Measurements from ENCODE around the gene ACIN1.

ACIN1 gene

GRCh38 chr14:23069413-23069806, 25.5 kb downstream of the ACIN1 start:
- H3K4me3 ChIP-seq (ENCODE audit: low read depth, low read length), result peak overlapping the region; percentile 26

DNA sequence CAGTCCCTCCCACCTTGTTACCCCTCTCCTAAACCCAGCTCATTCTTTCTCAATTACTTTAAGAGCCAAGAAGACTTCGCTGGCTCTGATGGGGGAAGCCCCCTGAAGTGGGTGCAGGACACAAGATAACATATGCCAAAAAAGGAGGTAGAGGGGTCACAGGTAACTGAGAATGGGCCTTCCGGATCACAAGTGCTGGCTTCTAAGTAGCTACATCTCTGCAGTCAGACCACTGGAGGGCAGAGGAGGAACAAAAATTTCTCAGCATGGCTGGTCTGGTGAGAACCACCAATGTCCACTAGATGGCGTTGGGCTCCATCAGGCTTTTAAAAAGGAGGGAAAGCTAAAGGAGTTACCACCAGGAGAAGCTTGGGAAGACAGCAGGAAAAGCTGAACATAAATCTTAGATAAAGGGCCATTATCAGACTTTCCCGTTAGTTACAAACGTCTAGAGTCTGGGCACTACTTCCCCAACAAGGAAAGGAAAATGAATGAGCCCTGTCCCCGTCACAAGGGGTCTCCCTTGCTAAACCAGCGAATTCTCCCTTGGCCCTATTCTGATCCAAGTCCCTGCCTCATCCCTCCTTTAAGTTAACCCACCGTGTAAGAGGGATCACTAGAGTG, 26.0 kb downstream of the ACIN1 start:
- H3K4me3 ChIP-seq (ENCODE audit: low read depth, low read length), result peak overlapping the region; percentile 39
- ChIA-PET POLR2A (interaction anchor here (0.6 to 1.6 kb wide), 8 partner anchors 8 to 115 kb away, joined by 3 to 25 read pairs (median 4); partner anchors contain the start of genes ACIN1, C14orf119 and CDH24), CTCF (interaction anchor here (0.6 to 31.7 kb wide), 50 partner anchors 9 to 549 kb away, joined by 3 to 1423 read pairs (median 5); partner anchors contain the start of genes ACIN1, AJUBA, C14orf119 and CDH24)
- DNase-seq (ENCODE audit: low read depth, low spot score), result peak; percentile 61
- TF ChIP-seq, protein P1, sequence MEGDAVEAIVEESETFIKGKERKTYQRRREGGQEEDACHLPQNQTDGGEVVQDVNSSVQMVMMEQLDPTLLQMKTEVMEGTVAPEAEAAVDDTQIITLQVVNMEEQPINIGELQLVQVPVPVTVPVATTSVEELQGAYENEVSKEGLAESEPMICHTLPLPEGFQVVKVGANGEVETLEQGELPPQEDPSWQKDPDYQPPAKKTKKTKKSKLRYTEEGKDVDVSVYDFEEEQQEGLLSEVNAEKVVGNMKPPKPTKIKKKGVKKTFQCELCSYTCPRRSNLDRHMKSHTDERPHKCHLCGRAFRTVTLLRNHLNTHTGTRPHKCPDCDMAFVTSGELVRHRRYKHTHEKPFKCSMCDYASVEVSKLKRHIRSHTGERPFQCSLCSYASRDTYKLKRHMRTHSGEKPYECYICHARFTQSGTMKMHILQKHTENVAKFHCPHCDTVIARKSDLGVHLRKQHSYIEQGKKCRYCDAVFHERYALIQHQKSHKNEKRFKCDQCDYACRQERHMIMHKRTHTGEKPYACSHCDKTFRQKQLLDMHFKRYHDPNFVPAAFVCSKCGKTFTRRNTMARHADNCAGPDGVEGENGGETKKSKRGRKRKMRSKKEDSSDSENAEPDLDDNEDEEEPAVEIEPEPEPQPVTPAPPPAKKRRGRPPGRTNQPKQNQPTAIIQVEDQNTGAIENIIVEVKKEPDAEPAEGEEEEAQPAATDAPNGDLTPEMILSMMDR (IDR thresholded peaks at IDR 0.05; ENCODE audit: insufficient read depth, low read length, missing control alignments), result peak; percentile 92

More at GRCh38 chr14:23069413-23069806, 25.5 kb downstream of the ACIN1 start:
- CTCF ChIA-PET, result interaction anchor here (0.6 to 31.7 kb wide), 43 partner anchors 9 to 549 kb away, joined by 3 to 1423 read pairs (median 7); partner anchors contain the start of genes ACIN1, AJUBA, C14orf119 and CDH24
- no peak for DNase-seq (ENCODE audit: low read depth, low spot score)
- POLR2A ChIA-PET, result interaction anchor here (0.6 to 1.6 kb wide), 7 partner anchors 9 to 115 kb away, joined by 3 to 25 read pairs (median 4); partner anchors contain the start of genes ACIN1, C14orf119 and CDH24
- TF ChIP-seq, protein P1 (IDR thresholded peaks at IDR 0.05; ENCODE audit: insufficient read depth, low read length, missing control alignments), result no peak

GRCh38 chr14:23067847-23068788, 26.8 kb downstream of the ACIN1 start:
- CTCF ChIA-PET, result interaction anchor here (0.8 to 31.7 kb wide), 46 partner anchors 9 to 548 kb away, joined by 3 to 1423 read pairs (median 6); partner anchors contain the start of genes ACIN1, AJUBA, C14orf119 and CDH24
- POLR2A ChIA-PET, result interaction anchor here (0.9 to 1.6 kb wide), 5 partner anchors 10 to 41 kb away, joined by 3 to 25 read pairs (median 4); partner anchors contain the start of genes ACIN1, C14orf119 and CDH24
- no peak for DNase-seq (ENCODE audit: low read depth, low spot score)
- TF ChIP-seq, protein P1 (IDR thresholded peaks at IDR 0.05; ENCODE audit: insufficient read depth, low read length, missing control alignments), result no peak
- H3K4me3 ChIP-seq (ENCODE audit: low read depth, low read length), result peak overlapping the region; percentile 39

- ChIA-PET POLR2A (no interaction called here), CTCF (interaction anchor here (1.5 to 31.7 kb wide), 17 partner anchors 8 to 137 kb away, joined by 4 to 1423 read pairs (median 26); partner anchors contain the start of genes ACIN1, AJUBA, C14orf119 and CDH24)
- TF ChIP-seq, protein P1 (IDR thresholded peaks at IDR 0.05; ENCODE audit: insufficient read depth, low read length, missing control alignments), result no peak
- no peak for DNase-seq (ENCODE audit: low read depth, low spot score)
- no peak overlapping the region for H3K4me3 ChIP-seq (ENCODE audit: low read depth, low read length)
Observed at GRCh38 chr14:23066855-23067744, 27.8 kb downstream of the ACIN1 start.

DNA sequence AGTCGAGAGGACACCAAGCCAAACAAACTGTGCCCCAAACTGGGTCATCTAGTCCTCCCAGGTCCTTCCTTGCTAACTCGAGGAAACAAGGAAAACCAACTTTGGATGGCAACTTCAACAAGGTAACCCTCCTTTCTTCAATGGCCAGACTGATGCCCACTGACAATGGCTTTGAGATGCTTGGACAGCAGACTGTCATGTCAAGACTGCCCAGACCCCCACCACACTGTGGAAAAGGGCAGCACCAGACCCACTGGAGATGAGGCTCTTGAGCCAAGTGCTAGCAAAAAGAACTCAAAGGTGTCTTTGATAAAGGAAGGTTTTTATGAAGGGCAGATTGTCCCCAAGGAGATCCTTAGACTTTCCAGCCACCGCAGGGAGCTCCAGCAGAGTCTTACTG, 28.6 kb downstream of the ACIN1 start:
- POLR2A ChIA-PET, result no interaction called here
- no peak overlapping the region for H3K4me3 ChIP-seq (ENCODE audit: low read depth, low read length)
- no peak for DNase-seq (ENCODE audit: low read depth, low spot score)
- TF ChIP-seq, protein P1 (IDR thresholded peaks at IDR 0.05; ENCODE audit: insufficient read depth, low read length, missing control alignments), result no peak
- CTCF ChIA-PET, result interaction anchor here (3.1 to 31.7 kb wide), 7 partner anchors 7 to 80 kb away, joined by 26 to 1423 read pairs (median 86); partner anchors contain the start of genes AJUBA and CDH24
